ENCODE measurements around the gene NBEAL1. TPM values are rescaled to one million over a fixed set of nuclear protein-coding genes. Genes with fewer than 3 reads are reported as not detected.

The NBEAL1 gene
- total and polyA plus RNA-seq, 2 of the 8 experiments (the other 6 are each of a cell fraction or from before 2014, with no cell fraction given) = 2.3 to 10.7 TPM

GRCh38 chr2:202976809-202977208, 37.9 kb upstream of the NBEAL1 start (continued):
- TF ChIP-seq CHD7 (IDR thresholded peaks at IDR 0.05; ENCODE audit: insufficient replicate concordance, low read length) (no peak), POLR2AphosphoS5 (IDR thresholded peaks at IDR 0.05; ENCODE audit: low read depth, low read length) (no peak), RXRA (IDR thresholded peaks at IDR 0.05; ENCODE audit: insufficient read depth, low read depth, low read length) (no peak), USF2 (IDR thresholded peaks at IDR 0.05; ENCODE audit: low read length) (no peak), ATF2 (IDR thresholded peaks at IDR 0.05; ENCODE audit: low read length) (no peak)
